HL-60 (cell line): ENCODE measurements around the gene DAAM1.

Source experiments
- POLR2AphosphoS5 ChIP-seq: IDR thresholded peaks from 2 replicates; pipeline ENCODE4 v1.6.1; 2012; ENCODE audit warnings: low read depth
- TF ChIP-seq, protein P1 (sequence below): IDR thresholded peaks from one replicate; pipeline ENCODE4 v1.5.1; 2011; ENCODE audit warnings: low read length, control low read depth, inconsistent platforms; ENCODE audit not compliant: insufficient read depth

DNA sequence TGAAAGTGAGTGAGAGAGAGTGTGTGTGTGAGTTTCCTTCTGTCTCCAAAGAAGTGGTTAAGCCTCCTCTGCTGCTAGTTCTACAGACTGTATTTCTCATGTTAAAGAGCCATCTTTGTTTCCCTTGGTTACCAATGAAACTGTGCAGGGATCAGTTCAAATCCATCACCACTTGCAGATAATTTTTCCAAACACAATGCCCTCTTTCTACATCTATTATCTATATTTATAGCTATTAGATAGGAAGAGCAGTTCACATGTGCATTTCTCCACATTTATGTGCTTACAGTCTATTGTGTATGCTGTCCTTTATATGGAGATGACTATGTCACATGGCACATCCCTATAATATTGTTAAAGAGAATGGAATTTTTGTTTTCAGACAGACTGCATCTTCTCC, 2.2 kb upstream of the DAAM1 start:
- TF ChIP-seq, protein P1, sequence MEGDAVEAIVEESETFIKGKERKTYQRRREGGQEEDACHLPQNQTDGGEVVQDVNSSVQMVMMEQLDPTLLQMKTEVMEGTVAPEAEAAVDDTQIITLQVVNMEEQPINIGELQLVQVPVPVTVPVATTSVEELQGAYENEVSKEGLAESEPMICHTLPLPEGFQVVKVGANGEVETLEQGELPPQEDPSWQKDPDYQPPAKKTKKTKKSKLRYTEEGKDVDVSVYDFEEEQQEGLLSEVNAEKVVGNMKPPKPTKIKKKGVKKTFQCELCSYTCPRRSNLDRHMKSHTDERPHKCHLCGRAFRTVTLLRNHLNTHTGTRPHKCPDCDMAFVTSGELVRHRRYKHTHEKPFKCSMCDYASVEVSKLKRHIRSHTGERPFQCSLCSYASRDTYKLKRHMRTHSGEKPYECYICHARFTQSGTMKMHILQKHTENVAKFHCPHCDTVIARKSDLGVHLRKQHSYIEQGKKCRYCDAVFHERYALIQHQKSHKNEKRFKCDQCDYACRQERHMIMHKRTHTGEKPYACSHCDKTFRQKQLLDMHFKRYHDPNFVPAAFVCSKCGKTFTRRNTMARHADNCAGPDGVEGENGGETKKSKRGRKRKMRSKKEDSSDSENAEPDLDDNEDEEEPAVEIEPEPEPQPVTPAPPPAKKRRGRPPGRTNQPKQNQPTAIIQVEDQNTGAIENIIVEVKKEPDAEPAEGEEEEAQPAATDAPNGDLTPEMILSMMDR = no peak
- TF ChIP-seq POLR2AphosphoS5 = no peak
